ENCODE measurements around the gene CYP11A1. TPM values are rescaled to one million over a fixed set of nuclear protein-coding genes. Genes with fewer than 3 reads are reported as not detected.

Gene CYP11A1
- total and polyA plus RNA-seq, 9 donors, result 19.9 to 1,902 (median 32.3) TPM

DNA sequence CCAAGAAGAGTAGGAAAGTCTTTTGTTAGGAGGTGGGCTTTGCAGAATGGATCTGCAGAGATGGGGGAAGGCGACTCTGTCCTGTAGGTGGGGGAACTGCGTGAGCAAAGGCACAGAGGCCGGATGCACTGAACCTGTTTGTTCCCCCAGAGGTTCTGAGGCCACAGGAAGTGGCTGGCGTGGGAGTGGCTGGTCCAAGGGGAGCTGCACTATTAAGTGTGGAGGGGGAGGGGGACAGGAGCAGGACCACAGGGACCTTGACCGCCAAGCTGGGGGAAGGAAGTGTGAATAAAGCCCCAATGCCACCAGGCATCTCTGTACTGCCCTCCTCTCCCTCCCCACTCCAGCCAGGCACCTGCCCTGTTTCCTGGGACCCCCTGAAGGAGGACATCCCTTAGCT, 51.8 kb downstream of the CYP11A1 start:
- WGBS, 3 donors, result 71 to 81% (median 76%) methylated on average over 5 of the region's 5 CpGs
- H3K27me3 ChIP-seq, result no peaks in the 10 kb centered on the region
- TF ChIP-seq EP300 (IDR thresholded peaks at IDR 0.05) (no peak), POLR2A (IDR thresholded peaks at IDR 0.05) (no peak)
- TF ChIP-seq, protein P1, sequence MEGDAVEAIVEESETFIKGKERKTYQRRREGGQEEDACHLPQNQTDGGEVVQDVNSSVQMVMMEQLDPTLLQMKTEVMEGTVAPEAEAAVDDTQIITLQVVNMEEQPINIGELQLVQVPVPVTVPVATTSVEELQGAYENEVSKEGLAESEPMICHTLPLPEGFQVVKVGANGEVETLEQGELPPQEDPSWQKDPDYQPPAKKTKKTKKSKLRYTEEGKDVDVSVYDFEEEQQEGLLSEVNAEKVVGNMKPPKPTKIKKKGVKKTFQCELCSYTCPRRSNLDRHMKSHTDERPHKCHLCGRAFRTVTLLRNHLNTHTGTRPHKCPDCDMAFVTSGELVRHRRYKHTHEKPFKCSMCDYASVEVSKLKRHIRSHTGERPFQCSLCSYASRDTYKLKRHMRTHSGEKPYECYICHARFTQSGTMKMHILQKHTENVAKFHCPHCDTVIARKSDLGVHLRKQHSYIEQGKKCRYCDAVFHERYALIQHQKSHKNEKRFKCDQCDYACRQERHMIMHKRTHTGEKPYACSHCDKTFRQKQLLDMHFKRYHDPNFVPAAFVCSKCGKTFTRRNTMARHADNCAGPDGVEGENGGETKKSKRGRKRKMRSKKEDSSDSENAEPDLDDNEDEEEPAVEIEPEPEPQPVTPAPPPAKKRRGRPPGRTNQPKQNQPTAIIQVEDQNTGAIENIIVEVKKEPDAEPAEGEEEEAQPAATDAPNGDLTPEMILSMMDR (IDR thresholded peaks at IDR 0.05), result no peak
- H3K36me3 ChIP-seq, result no peaks in the 10 kb centered on the region
- intact Hi-C loops (cut with DNase I), result loop anchor here in 2 of 4 donors (10.0 kb wide), 2 partner anchors 341 to 361 kb away; no protein-coding TSS in a partner anchor
- DNase-seq, result no peak
- no peak overlapping the region for H3K27ac ChIP-seq
- no peaks in the 10 kb centered on the region for H3K9me3 ChIP-seq
- peaks cover 19% of the 10 kb centered on the region for H3K4me1 ChIP-seq (ENCODE audit: insufficient read depth)
- no peak overlapping the region for H3K4me3 ChIP-seq

DNA sequence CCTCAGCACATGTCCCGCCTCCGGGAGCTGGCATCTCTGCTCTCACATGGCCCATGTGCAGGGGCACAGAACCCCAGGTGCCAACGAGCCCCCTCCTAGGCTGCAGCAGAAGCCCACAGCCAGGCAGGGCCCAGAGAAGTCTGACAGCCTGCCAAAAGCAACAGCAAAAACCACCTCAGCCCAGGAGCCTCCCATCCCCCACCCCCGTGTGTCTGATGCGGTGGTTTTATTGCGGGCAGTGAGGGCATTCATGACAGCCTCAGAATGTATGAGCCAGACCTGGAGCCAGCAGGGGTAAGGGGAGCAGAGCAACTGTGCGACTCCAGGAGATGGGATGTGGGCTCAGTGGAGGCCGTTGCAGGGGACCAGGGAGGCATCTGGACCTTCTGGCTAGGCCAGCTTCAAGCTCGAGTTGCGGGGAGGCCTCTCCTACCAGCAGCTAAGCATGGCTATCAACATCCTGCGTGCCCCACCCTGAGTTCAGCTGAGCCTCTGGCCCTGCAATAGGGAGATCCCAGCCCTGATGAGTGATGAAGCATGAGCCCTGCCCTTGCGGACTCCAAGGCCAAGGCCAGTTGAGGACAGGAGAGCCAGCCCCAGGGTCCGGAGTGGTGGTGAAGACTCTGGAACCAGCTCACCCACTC, 52.5 kb downstream of the CYP11A1 start:
- Histone ChIP-seq H3K27me3 (no peaks in the 10 kb centered on the region), H3K4me1 (ENCODE audit: insufficient read depth) (peaks cover 16% of the 10 kb centered on the region), H3K9me3 (no peaks in the 10 kb centered on the region), H3K4me3 (no peak overlapping the region), H3K27ac (no peak overlapping the region), H3K36me3 (no peaks in the 10 kb centered on the region)
- 81 to 89% (median 82%) methylated on average over 11 to 13 of the region's 13 CpGs for WGBS, 3 donors
- no peak for DNase-seq
- TF ChIP-seq, protein P1 (IDR thresholded peaks at IDR 0.05), result no peak
- TF ChIP-seq POLR2A (IDR thresholded peaks at IDR 0.05) (no peak), EP300 (IDR thresholded peaks at IDR 0.05) (no peak)
- intact Hi-C loops (cut with DNase I), result loop anchor here in 3 of 4 donors (5.0 to 10.0 kb wide), 3 partner anchors 188 to 360 kb away; no protein-coding TSS in a partner anchor

DNA sequence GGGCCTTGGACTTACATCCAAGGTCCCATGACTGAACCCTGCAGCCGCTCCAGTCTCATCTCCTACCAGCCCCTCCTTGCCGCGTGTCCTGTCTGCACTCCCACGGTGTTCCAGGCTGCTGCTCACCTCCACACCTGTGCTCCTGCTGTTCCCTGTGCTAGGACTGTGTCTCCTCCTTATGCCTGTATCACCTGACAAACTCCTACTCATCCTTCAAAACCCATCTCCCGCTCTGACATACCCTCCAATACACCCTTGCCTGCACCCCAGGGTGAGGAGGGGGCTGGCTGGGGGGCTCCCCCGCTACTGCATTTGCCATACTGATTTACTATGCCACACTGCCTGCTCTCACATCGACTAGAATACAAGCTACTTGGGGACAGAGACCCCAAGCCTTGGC, 53.6 kb downstream of the CYP11A1 start:
- no peak for DNase-seq
- Histone ChIP-seq H3K9me3 (no peaks in the 10 kb centered on the region), H3K27ac (no peak overlapping the region), H3K36me3 (no peaks in the 10 kb centered on the region), H3K4me3 (no peak overlapping the region), H3K4me1 (ENCODE audit: insufficient read depth) (peaks cover 10% of the 10 kb centered on the region), H3K27me3 (no peaks in the 10 kb centered on the region)
- intact Hi-C loops (cut with DNase I), result loop anchor here in 3 of 4 donors (5.0 to 10.0 kb wide), 3 partner anchors 187 to 359 kb away; no protein-coding TSS in a partner anchor
- TF ChIP-seq, protein P1 (IDR thresholded peaks at IDR 0.05), result no peak
- TF ChIP-seq EP300 (IDR thresholded peaks at IDR 0.05) (no peak), POLR2A (IDR thresholded peaks at IDR 0.05) (no peak)
- WGBS, 3 donors, result 81 to 90% (median 84%) methylated on average over 7 of the region's 7 CpGs

DNA sequence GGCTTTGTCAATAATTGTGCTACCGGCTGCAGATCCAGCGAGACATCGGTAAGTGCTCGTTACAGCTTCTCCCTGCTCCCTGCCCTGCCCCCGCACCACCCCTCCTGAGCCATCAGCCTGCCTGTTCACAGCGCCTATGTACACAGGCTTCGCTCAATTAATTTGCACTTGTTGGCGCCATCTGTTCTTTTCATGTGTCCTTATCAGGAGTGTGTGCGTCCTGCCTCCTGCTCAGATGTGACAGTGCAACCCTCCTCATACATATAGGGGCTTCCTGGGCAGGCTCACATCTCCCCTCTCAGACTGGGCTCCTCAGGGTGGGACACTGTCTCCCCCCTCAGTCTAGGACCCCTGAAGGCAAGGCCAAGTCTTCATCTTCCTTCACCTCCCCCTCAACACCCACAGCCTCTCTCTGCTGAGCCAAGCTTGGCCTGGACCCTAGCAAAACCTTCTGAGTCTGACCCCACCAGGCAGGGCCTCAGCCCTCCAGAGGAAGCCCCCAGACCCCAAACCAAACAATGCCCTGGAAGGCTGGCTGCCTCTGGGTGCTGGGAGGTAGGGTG, 54.9 kb downstream of the CYP11A1 start:
- 87 to 93% (median 88%) methylated on average over 9 of the region's 9 CpGs for WGBS, 3 donors
- H3K4me1 ChIP-seq (ENCODE audit: insufficient read depth), result peaks cover 1% of the 10 kb centered on the region
- DNase-seq, result no peak
- H3K4me3 ChIP-seq, result no peak overlapping the region
- no peak for TF ChIP-seq POLR2A (IDR thresholded peaks at IDR 0.05)
- TF ChIP-seq, protein P1 (IDR thresholded peaks at IDR 0.05), result no peak
- TF ChIP-seq EP300 (IDR thresholded peaks at IDR 0.05), result no peak
- H3K9me3 ChIP-seq, result no peaks in the 10 kb centered on the region
- intact Hi-C loops (cut with DNase I), result loop anchor here in 3 of 4 donors (5.0 to 10.0 kb wide), 3 partner anchors 185 to 358 kb away; no protein-coding TSS in a partner anchor
- H3K27me3 ChIP-seq, result no peaks in the 10 kb centered on the region
- no peak overlapping the region for H3K27ac ChIP-seq
- H3K36me3 ChIP-seq, result no peaks in the 10 kb centered on the region
